ENCODE results near the gene TMEM52. TPM values are rescaled to one million over a fixed set of nuclear protein-coding genes. Genes with fewer than 3 reads are reported as not detected.

TMEM52 gene
- total and polyA plus RNA-seq, 9 of the 15 experiments (the other 6 are each of a cell fraction or from before 2014, with no cell fraction given): 0.37 to 22.5 (median 6.8) TPM

GRCh38 chr1:1883092-1883873 is 35.8 kb downstream of the TMEM52 start (continued):
- TF ChIP-seq MTA1 (IDR thresholded peaks at IDR 0.05; ENCODE audit: borderline replicate concordance) (peak; percentile 85; the same call in 1 of the 2 replicates), ZNF217 (CRISPR knock-in tag; IDR thresholded peaks at IDR 0.05) (no peak), ZKSCAN1 (IDR thresholded peaks at IDR 0.05; ENCODE audit: low read depth, low read length) (peak; percentile 58; the same call in 1 of the 2 replicates), TRIM24 (IDR thresholded peaks at IDR 0.05) (peak; percentile 47 to 78), RFX7 (CRISPR knock-in tag; IDR thresholded peaks at IDR 0.05) (no peak), SRSF9 (IDR thresholded peaks at IDR 0.05; ENCODE audit: borderline replicate concordance, low read depth, low read length) (no peak), DPF2 (IDR thresholded peaks at IDR 0.05) (peak; percentile 91), FUS (optimal IDR thresholded peaks at IDR 0.05; ENCODE audit: low read depth, low read length) (no peak), SIN3A (IDR thresholded peaks at IDR 0.05; ENCODE audit: borderline replicate concordance in 2 of 2, control insufficient read depth in 1 of 2, low read depth in 2 of 2, low read length in 2 of 2) (no peak), RFX1 (IDR thresholded peaks at IDR 0.05) (no peak), NCOA6 (IDR thresholded peaks at IDR 0.05) (no peak), MEF2A (IDR thresholded peaks at IDR 0.05; ENCODE audit: control insufficient read depth, low read depth, low read length) (peak; percentile 39), ZKSCAN8 (CRISPR knock-in tag; IDR thresholded peaks at IDR 0.05) (no peak), ZBED1 (IDR thresholded peaks at IDR 0.05) (no peak), GATAD2B (IDR thresholded peaks at IDR 0.05; ENCODE audit: borderline replicate concordance) (peak; percentile 67; the same call in 1 of the 2 replicates), HDAC2 (IDR thresholded peaks at IDR 0.05) (peak; percentile 91), TRIM25 (IDR thresholded peaks at IDR 0.05; ENCODE audit: borderline replicate concordance) (no peak), LARP7 (IDR thresholded peaks at IDR 0.05) (no peak), ZNF766 (CRISPR knock-in tag; conservative IDR thresholded peaks at IDR 0.05) (peak; percentile 57)

All from K562 (cell line).